ENCODE data around the gene AKAP5.

Gene AKAP5

DNA sequence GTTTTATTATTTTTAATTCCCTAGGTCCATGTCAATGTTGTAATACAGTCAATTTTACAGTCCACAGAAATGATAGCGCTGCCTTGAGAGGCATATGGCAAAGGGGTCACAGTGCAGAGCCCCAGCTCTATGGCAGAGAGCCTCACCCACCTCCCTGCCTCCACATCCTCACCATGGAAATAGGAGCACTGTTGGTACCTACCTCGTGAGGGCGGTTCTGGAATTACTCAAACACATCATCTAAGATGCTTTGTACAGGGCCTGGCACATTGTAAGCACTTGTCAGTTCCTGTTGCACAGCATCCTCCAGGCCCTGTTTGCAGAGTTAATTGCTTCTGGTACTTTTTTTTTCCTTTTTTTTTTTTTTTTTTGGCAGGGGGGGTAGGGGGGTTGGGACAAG lies 4.1 kb upstream of the AKAP5 start:
- no peak for DNase-seq

DNA sequence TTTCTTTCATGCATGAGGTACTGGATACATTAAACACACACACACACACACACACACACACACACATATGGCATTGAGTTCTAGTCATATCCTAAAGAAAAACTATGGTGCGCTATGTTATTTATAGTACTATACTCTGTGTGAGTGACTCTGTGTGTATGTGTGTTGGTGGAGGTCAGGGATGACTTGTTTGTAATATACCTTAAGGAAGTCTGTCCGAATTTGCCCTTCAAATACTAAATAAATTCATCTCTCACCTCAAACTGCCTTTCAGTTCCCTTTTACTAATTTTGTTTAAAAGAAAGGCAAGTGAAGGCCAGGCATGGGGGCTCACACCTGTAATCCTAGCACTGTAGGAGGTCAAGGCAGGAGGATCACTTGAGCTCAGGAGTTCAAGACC lies 2.1 kb upstream of the AKAP5 start:
- DNase-seq = no peak

- no peak for DNase-seq
Observed at GRCh38 chr14:64463873-64464272, 1.4 kb upstream of the AKAP5 start.

DNA sequence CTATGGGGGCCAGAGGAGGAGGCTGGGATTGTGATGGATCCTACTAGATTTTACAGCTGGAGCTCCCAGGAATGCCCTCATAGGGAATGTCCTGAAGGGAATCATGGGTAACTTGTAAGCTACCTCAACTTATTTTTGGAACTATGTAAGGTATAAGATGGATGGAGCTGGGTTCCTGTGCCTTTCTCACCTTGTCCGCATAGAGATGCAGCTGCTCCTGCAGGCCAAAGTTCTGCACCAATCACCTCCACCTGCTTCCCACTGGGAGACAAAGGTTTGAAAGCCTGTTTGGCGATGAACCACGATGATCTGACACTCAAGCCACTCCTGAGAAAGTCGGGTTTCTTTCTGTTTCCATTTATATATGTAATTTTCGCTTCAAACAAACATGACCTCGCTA lies 648 bp upstream of the AKAP5 start:
- no peak for DNase-seq

DNA sequence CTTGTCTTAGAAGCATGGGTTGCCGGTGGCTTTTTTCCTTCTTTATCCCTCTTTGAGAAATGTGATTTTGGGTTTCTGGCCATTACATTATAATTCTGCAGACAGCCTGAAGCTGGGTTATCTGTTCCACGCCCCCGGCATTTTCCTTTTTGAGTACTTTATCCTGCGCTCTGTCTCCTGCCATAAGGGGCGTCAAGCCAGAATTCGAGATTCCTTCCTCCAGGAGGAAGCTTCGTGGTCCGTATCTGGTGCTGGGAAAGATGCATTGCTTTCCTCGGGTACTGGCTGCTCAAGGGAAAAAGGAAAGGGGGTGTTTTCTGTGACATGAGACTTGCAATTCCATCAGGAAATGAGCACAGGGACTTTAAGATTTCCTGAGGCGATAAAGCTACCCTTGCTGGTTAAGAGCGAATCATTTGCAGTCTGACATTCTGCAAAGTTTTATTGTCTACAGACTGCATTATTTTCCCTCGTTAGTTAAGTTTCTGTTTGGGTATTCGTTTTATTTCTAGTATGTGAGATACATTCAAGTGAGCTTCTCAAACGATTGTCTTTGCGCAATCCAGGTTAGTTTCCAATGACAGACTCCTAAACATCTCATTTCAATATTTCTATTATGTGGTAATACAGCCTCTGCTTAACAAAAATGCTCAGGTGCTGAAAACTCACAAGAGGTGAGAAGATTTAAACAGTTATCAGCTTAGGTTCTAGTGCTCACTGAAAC lies 694 bp downstream of the AKAP5 start:
- DNase-seq = no peak

DNA sequence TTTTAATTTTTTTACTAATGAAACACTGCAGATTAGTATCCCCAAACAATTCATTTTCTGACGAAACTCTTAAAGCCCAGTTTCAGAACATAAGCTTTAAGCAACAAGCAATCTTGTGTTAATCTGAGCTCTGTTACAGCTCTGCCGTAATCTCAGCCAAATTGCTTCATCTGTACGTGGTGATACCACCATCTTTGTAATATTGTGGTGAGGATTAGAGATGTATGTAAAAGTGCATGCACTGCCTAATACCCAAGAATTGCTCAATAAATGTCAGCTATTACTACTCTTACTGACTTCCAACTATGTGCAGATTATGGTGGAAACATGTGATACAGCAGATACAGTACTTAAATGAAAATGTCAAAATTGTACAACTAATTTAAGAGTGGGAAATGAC lies 1.8 kb downstream of the AKAP5 start:
- DNase-seq = no peak

DNA sequence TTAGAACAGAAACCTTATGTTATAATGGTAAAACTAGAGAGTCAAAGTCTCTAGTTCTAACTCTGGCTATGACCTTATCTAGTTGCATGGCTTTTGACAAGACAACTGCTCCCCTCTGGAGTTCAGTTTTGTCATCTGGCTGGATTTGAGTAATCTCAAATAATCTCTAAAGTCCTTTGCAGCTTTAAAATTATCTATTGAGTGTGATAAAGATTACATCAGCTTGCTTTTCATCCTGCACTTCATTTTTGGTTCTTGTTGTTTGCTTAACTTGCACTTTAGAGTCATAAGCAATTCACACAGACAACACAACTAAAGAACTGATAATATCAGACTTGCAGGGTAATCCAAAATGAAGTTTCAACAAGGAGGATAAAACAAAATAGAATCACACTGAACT lies 2.3 kb downstream of the AKAP5 start:
- no peak for DNase-seq

DNA sequence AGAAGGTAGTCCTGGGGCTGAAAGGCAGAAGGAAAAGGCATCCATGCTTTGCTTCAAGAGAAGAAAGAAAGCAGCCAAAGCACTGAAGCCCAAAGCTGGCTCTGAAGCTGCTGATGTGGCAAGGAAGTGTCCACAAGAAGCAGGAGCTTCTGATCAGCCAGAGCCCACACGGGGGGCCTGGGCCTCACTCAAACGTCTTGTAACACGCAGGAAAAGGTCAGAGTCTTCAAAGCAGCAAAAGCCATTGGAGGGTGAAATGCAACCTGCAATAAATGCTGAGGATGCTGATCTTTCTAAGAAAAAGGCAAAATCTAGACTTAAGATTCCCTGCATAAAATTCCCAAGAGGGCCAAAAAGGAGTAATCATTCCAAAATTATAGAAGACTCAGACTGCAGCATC lies 3.2 kb downstream of the AKAP5 start:
- DNase-seq = no peak

DNA sequence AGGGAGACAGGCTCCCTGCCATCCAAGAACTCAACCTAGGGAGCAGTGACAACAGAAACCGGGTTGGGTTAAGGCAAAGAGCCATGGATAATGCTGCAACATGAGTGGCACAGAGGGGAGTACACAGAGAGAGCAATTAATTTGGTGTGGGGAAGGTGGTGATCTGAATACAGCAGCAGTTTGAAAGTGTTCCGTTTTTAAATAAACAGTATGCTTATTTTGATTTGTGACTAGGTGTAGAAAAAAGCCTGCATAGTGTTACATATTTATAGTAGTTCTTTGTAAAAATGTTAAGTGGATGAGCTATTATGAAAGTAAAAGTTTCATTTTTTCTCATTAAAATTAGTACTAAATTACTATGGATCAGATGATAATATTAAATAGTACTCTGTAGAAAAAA lies 8.7 kb downstream of the AKAP5 start:
- DNase-seq = no peak

- no peak for DNase-seq
Observed at GRCh38 chr14:64474698-64475097, 9.4 kb downstream of the AKAP5 start.

DNA sequence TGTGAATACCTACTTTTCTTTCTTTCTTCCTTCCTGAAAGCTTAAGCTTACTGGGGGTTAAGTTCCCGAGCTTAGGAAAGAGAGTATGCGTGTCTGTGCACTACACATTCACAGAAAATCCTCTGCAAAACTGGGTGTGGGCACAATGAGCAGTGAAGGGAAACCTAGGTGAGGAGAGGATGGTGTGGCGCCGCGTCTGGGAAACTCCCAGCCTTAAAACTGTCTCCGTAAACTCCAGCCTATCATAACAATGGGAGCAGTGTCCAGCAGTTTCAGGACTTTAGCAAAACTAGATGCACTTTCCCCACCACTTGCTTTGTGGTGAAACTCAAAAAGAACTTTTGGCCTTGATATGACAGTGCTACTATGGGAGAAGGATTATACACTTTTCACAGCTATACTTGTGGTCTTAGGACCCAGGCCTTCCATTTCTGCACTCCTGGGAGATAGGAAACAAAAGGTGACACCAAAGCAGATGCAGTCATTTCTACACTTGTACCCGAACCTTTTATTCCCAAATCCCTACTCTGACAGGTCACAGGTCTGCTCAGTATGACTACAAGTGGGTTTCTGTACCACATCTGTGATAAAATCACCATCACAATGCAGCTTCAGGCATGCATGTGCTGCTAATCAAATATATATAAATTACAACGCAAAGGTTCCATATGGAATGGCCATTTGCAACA lies 10.4 kb downstream of the AKAP5 start:
- no peak for DNase-seq

GRCh38 chr14:64476438-64476837 lies 11.1 kb downstream of the AKAP5 start:
- DNase-seq = no peak

DNA sequence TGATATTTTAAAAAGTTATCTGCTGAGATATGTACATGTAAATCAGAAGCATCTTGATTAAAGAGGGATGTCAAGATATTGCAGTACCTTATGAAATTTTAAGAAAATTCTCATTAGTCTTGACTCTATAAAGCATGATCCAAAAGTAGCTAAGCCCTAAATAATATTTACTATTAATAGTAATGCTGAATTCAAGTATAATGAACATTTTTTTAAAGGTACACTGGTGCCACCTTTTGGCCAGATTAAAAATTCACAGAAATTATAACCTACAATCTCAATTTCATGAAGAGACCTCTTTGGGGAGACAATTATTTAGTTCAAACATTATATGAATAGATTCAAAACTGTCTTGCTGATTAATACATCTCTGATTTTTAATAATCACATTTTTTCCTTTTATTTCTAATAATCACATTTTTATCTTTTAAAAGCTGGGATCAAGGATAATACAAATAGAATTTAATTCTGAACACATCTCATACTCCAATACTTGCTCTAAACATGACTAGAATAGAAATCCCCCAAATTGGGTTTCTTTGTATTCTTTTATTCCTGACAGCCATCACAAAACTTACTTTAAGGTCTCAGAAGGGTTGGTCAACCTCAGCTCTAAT lies 13.4 kb downstream of the AKAP5 start:
- DNase-seq = no peak

GRCh38 chr14:64488590-64489099 lies 23.3 kb downstream of the AKAP5 start:
- DNase-seq = no peak

DNA sequence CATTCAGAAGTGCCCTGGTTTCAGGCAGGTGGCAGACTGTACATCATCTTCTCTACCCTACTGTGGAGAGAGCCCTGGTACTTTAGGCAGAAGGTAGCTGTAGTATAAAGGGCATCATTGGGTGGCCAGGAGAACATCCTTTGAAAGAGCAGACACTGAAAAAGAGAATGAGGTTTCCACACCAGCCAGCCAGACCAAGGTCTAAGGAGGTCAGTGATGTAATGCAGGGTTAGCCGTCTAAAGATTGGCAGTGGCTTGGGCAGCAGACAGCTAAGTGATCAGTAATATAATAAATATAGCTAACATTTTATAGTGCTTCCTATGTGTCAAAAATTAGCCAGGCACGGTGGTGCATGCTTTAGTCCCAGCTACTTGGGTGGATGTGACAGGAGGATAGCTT lies 26.3 kb downstream of the AKAP5 start:
- DNase-seq = no peak

DNA sequence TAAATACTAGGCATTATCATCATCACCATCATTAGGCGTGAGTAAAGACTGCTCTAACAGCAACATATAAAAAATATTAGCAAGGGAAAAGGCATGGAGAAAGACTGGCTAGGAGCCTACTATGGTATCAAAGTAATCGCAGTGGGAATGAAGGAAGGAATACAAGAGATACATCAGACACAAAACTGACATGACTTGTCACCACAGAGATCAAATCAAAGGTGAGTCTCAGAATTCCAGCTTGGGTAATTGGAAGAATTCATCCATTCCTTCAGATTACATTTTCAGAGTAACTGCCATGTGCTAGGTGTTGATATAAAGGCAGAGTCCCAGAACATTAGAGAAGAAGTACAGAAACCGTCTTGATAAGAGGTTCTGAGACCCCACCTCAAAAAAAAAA lies 28.2 kb downstream of the AKAP5 start:
- DNase-seq = no peak

GRCh38 chr14:64495252-64495651 lies 30.0 kb downstream of the AKAP5 start:
- no peak for DNase-seq

GRCh38 chr14:64496764-64497163 lies 31.5 kb downstream of the AKAP5 start:
- DNase-seq = no peak

GRCh38 chr14:64500088-64500487 lies 34.8 kb downstream of the AKAP5 start:
- DNase-seq = no peak

- DNase-seq = no peak
Observed at GRCh38 chr14:64501411-64502171, 36.3 kb downstream of the AKAP5 start.

DNA sequence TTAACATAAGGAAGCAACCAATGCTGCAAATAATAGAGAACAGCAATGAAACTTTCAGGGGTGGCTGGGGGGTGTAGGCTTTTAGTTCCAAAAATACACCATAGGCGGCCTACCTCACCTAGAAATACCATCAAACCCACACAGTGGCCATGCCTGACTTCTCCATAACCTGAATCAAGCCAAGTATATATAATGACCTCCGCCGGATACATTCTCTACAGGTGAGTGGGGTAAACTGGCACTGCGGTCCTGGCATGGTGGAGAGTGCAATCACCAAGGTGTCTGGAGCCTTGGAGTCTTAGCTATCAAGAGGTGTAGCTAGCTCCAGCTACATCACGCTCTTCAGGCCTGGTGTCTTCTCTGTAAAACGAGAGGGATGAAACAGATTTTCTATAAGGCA lies 37.2 kb downstream of the AKAP5 start:
- no peak for DNase-seq

DNA sequence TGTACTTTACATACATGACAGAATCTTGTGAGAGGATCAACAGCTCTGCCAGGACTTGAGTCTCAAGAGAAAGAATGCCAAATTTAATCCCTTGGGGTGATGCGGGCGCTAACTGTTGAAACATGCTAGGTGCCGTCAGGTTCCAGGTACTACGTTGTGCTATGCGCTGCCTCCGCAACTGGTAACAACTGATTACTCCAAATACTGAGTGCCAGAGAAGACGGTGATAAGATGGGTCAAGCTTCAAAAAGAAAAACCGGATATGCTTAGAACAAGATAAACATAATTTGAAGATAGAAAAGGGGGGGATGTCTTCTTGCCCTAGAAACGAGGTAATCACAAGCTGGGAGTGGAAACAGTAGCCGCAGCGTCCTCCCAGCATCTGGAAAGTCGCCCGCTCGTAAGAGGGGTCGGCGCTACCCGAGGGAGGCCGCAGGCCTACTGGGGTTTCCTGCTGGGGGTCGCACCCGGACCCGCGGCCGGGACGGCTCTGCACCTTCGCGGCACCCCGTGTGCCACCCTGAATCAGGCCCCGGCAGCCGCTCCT lies 37.7 kb downstream of the AKAP5 start:
- no peak for DNase-seq

Data from activated gamma-delta T cell treated with Interleukin-2 at 50 U/mL for 16 hours (primary cell).